Activated CD4-positive, CD25-positive, alpha-beta regulatory T cell (primary cell): ENCODE results near the gene TNS3.
"Not testable (repeated sequence)": the region's sequence is repeated elsewhere in the genome, so short reads cannot be mapped to it uniquely, and the experiment has no call there.

Source experiments
- DNase-seq, 4 experiments: peaks; one replicate each; lab custom pipeline; 2025; lab: John Stamatoyannopoulos, UW

The TNS3 gene

GRCh38 chr7:47472444-47473157 lies 109.3 kb downstream of the TNS3 start:
- no peak for DNase-seq

GRCh38 chr7:47471831-47472230 lies 110.1 kb downstream of the TNS3 start:
- no peak for DNase-seq

GRCh38 chr7:47471358-47471703 lies 110.6 kb downstream of the TNS3 start:
- no peak for DNase-seq

- no peak for DNase-seq
Observed at GRCh38 chr7:47470567-47471357, 111.1 kb downstream of the TNS3 start.

GRCh38 chr7:47469846-47470245 lies 112.1 kb downstream of the TNS3 start:
- not testable (repeated sequence) for DNase-seq

- DNase-seq = no peak
Observed at GRCh38 chr7:47466832-47467231, 115.1 kb downstream of the TNS3 start.

- DNase-seq = no peak
Observed at GRCh38 chr7:47465191-47465590, 116.7 kb downstream of the TNS3 start.

- no peak for DNase-seq
Observed at GRCh38 chr7:47464266-47464665, 117.6 kb downstream of the TNS3 start.

GRCh38 chr7:47461746-47462145 lies 120.2 kb downstream of the TNS3 start:
- DNase-seq = no peak

GRCh38 chr7:47461161-47461560 lies 120.8 kb downstream of the TNS3 start:
- DNase-seq = no peak

GRCh38 chr7:47460251-47460989 lies 121.5 kb downstream of the TNS3 start:
- DNase-seq = no peak

- no peak for DNase-seq
Observed at GRCh38 chr7:47458486-47458885, 123.4 kb downstream of the TNS3 start.

GRCh38 chr7:47458057-47458456 lies 123.9 kb downstream of the TNS3 start:
- no peak for DNase-seq

- no peak for DNase-seq
Observed at GRCh38 chr7:47456210-47456955, 125.5 kb downstream of the TNS3 start.

- no peak for DNase-seq
Observed at GRCh38 chr7:47455872-47456185, 126.1 kb downstream of the TNS3 start.

- DNase-seq = no peak
Observed at GRCh38 chr7:47454974-47455871, 126.7 kb downstream of the TNS3 start.

- no peak for DNase-seq
Observed at GRCh38 chr7:47454069-47454973, 127.6 kb downstream of the TNS3 start.

- DNase-seq = no peak
Observed at GRCh38 chr7:47453093-47454061, 128.5 kb downstream of the TNS3 start.

GRCh38 chr7:47452715-47453092 lies 129.2 kb downstream of the TNS3 start:
- no peak for DNase-seq
